HT1080 (cell line): Measurements from ENCODE around the gene BTG1. TPM values are rescaled to one million over a fixed set of nuclear protein-coding genes. Genes with fewer than 3 reads are reported as not detected.

ENCODE experiments used
- DNase-seq: peaks from one replicate; pipeline ENCODE4 v3.0.0-alpha.2; 2015; ENCODE audit warnings: low read depth
- total RNA-seq: library from RNA; depleted of rRNA; stranded (reverse); fragments of >200 nt; shearing (Covaris generic); gene quantifications from 2 replicates; pipeline ENCODE4 v1.2.3, GENCODE V29; 2014

The BTG1 gene
- total RNA-seq, 1 experiment from 2014 or later: 17.8 TPM

DNA sequence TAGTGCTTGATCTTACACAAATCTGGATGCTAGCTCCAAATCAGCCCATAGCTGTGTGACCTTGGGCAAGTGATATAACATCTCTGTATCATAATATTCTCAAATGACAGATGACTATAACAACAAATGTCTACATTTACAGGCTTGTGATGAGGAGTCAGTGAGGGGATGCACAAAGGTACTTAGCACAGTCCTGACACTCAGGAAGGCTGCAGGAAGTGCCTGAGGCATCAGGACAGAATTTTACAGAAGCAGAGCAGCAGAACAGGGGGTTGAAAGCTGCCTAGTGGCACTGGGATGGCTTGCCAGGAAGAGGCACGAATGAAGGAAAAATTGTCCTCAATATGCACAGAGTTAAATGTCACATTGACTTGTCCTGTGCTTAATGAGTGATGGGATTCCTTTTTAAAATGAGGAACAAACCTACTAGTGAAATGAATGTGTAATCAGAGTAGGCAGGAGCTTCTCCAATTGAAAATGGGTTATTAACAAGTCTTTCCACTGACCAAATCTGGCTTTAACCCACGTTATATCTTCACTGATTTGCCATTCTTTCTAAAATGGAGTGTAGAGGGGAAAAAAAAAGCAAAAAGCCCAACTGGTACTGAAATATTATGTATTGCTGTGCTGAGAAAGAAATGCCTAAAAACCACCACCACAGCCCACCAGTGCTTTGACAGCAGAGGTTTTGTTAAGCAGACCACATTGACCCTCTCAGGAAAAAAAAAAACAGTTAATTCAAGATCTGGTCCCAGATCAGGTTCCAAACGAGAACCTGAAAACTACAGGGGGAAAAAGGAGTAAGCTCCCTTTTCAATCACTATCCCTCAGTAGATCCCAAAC lies 11.6 kb downstream of the BTG1 start:
- DNase-seq: no peak

DNA sequence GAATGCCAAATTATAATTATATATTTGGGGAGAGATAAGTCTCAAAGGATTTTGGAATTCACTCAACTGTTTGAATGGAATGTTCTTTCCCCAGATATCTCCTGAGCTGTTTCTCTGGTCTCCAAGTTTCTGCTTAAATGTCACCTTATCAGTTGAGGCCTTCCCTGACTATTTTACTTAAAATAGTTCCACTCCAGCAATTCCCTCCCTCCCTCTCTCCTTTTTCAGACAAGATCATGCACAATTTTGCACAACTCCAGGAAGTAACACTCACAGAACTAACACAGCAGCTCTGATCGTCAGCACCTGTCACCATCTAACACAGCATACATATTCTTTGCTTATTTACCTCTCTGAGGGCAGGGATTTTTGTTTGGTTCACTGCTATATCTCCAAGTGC lies 12.5 kb downstream of the BTG1 start:
- DNase-seq: no peak

DNA sequence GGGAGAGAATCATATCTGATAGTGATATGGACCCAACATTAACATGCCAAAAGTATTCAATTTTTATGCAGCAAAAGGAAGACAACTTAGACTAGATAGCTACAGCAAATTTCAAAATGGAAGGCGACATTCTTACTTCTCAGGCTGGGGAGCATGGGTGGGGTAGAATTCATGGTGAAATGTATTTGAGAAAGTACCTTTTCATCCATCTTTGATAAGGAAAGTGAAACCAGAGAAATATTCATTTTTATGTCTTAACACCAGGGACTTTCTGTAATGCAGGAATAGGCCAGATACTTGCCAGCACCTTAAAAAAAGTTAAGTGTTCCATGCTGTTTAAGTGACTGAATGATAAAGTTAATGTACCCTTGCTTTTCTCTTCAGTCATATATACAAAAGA lies 13.4 kb downstream of the BTG1 start:
- DNase-seq: no peak

GRCh38 chr12:92130999-92131398 lies 14.6 kb downstream of the BTG1 start:
- DNase-seq: no peak

- no peak for DNase-seq
These were observed 16.0 kb downstream of the BTG1 start for GRCh38 chr12:92129609-92130008.

GRCh38 chr12:92128612-92129011 lies 17.0 kb downstream of the BTG1 start:
- no peak for DNase-seq

GRCh38 chr12:92124689-92125029 lies 21.0 kb downstream of the BTG1 start:
- DNase-seq: no peak

DNA sequence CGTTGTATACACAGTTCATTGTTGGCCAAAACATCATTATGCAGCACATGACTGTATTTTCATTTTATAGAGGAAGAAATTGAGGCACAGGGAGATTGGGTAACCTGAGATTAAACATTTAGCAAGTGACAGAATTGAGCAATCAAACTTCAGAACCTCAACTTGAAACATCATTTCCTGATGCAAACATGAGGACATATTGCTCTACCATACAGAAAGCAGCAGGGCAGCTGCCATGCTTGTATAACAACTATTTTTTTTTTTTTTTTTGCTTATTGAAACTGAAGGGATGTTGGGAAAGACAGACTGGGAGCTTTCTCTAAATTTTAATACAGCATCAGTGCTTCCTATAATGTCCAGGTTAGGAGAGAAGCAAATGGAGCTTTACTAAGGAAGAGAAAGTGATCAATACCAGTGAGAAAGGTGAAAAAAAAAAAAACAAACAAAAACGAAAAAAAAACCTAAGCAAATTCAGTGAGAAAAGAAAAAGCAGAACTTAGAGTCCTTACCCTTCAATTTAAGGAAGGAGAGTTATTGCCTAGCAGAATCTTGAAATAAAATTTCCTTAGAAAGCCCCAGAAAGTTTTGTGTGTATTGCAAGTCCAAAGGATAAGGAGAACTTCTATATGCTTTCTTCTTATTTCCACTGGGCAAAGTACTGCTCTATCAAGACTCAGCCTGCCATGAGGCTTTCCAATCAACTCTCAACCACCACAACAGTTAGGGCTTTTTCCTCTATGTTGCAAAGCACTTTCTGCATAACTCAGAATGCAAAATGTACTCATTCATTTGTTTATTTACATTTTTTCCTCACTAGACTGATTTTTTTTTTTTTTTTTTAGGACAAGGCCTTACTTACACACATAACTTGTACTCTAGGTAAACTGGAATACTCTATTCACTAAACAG lies 21.6 kb downstream of the BTG1 start:
- DNase-seq: no peak

DNA sequence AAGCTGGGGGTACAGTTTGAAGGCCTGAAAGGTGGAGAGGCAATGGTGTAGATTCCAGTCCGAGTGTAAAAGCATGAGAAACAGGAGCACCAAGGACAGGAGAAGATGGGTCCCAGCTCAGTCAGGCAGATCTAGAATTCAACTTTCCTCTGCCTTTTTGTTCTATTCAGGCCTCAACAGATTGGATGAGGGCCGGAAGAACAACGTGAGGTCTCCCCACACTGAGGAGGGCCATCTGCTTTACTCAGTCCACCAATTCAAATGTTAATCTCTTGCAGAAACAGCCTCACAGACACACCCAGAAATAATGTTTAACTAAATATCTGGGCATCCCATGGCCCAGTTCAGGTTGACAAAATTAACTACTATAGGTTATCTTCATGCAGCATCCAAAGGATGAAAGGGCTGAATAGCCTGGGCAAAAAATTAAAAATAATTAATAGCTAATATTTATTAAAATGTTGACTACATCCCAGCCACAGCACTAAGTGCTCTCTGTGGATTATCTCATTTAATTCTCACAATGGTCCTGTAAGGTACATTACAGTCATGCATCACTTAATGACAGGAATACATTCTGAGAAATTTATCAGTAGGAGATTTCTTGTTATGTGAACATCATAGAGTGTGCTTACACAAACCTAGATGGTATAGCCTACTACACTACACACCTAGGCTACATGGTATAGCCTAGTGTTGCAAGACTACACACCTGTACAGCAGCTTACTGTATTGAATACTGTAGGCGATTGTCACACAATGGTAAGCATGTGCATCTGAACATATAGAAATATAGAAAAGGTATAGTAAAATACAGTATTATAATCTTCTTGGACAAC lies 22.5 kb downstream of the BTG1 start:
- DNase-seq: no peak

GRCh38 chr12:92121826-92122225 lies 23.8 kb downstream of the BTG1 start:
- DNase-seq: no peak

DNA sequence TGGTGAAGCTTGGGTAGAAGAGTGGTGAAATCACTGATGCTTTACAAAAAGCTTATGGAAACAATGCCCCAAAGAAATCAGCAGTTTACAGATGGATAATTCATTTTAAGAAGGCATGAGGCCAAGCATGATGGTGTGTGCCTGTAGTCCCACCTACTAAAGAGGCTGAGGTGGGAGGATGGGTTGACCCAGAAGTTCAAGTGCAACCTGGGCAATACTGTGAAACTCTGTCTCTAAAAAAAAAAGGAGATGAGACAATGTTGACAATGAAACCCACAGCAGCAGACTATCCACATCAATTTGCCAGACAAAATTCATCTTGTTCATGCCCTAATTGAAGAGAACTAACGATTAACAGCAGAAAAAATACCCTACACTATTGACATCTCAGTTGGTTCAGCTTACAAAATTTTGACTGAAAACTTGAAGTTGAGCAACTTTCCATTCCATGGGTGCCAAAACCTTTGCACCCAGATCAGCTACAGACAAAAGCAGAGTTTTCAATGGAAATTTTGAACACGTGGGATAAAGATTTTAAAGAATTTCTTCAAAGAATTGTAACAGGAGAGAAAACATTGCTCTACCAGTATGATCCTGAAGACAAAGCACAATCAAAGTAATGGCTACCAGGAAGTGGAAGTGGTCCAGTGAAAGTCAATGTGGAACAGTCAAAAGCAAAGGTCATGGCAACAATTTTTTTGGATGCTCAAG lies 26.7 kb downstream of the BTG1 start:
- no peak for DNase-seq

DNA sequence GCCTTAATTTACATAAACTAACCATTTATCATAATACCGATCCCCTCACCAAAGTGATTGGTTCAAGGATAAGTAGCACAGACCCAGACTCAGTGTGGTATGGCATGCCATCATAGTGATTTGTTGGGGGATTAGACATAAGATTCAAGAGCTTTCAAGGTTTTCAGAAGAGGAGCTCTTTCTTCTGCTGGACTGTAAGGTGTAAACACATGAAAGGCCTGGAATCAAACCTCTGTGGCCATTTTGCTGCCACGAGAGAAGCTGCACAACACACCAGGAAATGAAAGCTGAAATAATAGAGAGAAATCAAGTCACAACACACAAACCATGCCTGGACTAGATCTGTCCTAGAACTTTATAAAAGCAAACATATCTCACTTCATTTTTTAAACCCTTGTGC lies 30.8 kb downstream of the BTG1 start:
- no peak for DNase-seq

DNA sequence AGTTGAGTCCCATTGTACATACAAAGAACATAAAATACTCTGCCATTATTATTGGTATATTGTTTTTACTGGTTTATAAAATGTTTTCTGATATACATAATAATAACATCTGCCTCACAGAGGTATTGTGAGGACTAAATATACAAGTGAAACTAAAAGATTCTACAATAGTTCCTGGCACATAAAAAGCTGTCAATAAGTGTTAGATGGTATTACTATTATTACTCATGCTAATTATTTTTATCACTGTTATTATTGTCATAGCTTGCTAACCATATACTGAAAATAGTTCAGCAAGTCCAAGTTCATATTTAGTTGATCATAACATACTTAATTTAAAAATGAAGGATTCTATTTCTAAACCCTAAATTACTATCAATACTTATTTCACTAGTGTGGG lies 34.4 kb downstream of the BTG1 start:
- no peak for DNase-seq

DNA sequence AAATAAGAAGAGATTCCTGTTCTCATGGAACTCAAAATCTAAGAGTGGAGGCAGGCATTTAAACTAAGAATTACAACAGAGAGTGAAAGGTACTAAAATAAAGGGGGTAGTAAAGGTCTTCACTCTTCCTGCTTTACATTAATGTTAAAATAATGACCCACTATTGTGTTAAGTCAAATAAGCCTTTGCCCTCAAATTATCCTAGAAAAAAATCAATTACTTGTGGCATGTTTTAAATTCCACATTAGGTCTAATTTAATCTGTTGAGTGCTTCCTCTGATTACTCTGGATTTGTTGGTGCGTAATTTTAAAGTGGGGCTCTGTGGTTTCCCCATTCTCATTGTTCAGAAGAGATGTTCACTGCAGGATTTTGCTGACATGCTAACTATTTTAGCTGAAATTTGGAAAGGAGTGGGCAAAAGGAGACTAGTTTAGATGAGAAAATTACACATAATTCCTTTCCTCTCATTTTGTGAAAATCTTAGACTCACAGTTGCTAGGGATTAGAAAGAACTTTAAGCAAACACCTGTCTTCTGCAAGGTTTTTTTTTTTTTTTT lies 35.5 kb downstream of the BTG1 start:
- no peak for DNase-seq

- no peak for DNase-seq
These were observed 36.0 kb downstream of the BTG1 start for GRCh38 chr12:92109613-92110012.

DNA sequence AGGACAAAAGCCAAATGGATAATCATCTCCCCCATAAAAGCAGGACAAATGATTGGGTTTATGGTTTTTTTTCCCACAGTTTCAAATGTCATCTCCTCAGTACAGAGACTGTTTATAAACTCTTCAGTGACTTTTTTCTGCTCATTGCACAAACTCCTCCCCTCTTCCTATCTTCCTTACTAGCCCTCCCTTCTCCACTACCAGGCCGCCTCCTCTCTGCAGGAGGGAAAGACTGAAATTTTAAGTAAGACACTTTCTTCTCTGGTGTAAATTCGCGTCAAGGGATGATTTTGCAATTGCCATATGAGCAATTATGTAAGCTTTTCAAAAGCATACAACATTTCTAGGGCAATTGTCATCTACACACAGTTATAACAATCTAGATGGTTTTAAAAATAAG lies 37.0 kb downstream of the BTG1 start:
- no peak for DNase-seq

GRCh38 chr12:92107621-92108131 lies 38.0 kb downstream of the BTG1 start:
- no peak for DNase-seq

GRCh38 chr12:92107094-92107493 lies 38.6 kb downstream of the BTG1 start:
- DNase-seq: no peak

DNA sequence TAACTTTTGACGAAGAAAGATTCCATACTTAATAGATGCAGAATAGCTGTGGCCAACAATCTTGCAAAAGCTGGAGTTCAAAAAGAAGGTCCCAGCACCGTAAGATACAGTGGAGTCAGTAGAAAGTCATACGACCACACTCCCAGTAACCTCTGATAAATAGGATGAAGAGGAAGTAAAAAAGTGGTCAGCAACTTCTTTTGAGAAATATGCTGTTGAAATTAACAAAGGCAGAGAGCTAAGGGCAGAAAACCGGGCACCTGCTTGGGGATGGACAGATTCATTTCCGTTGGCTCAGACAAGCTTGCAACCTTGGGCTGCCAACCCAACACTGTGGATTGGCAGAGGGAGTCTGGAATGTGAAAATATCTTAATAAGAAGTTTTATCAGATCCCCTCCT lies 40.0 kb downstream of the BTG1 start:
- no peak for DNase-seq

DNA sequence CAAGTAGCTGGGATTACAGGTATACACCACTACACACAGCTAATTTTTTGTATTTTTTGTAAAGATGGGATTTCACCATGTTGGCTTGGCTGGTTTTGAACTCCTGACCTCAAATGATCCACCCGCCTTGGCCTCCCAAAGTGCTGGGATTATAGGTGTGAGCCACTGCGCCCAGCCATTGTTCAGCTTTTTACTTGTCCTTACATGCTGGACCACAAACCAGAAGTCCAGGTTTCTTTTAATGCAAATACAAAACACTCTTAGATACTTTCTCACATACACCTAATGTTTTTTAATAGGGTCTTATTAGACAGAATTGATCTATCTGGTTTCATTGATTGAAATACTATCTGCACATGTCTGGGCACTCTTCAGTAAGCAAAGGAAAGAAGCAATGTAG lies 40.5 kb downstream of the BTG1 start:
- no peak for DNase-seq

DNA sequence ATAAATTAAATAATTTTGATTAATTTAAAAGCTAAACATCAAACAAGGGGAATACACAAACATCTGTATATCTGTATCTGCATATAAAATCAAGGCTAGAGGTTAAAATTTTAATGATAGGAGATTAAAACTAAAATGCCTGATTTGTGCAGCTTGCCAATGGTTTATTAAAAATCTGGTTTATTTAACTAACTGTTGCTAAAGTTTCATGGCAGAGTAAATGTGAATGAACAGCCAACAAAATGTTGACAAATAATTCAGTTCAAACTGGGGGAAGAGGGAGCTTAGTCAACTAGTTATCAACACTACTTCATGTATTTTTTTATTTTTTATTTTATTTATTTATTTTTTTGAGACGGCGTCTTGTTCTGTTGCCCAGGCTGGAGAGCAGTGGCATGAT lies 43.0 kb downstream of the BTG1 start:
- no peak for DNase-seq
